Right lobe of liver (tissue), 4 donors: ENCODE measurements around the gene ADO.
"Not testable (repeated sequence)": the region's sequence is repeated elsewhere in the genome, so short reads cannot be mapped to it uniquely, and the experiment has no call there.

Experiments
- CTCF ChIP-seq, 4 donors: fragments of 200-600 bp in 3 of 4; fragments of 450-650 bp in 1 of 4; IDR thresholded peaks; one replicate each; pipeline versions ENCODE4 v1.5.1 to v1.8.0; 2016 to 2022; ENCODE audit warnings: antibody characterized with exemption in 4 of 4, mild to moderate bottlenecking in 2 of 4
- POLR2A ChIP-seq: fragments of 450-650 bp; IDR thresholded peaks from one replicate; pipeline ENCODE4 v1.6.1; 2017; ENCODE audit warnings: antibody characterized with exemption, mild to moderate bottlenecking
- donor health status: DM: no; HTN: no; CAD: no.
- donor health status: DM: no; HTN: no; CAD: no.
- donor health status: DM: no; HTN: yes; CAD: no.

- TF ChIP-seq CTCF (IDR thresholded peaks at IDR 0.05); POLR2A: not testable (repeated sequence)
Measured at GRCh38 chr10:62788285-62788684, 16.2 kb upstream of the ADO start.
